ENCODE results near the gene RAB27B.

The RAB27B gene

DNA sequence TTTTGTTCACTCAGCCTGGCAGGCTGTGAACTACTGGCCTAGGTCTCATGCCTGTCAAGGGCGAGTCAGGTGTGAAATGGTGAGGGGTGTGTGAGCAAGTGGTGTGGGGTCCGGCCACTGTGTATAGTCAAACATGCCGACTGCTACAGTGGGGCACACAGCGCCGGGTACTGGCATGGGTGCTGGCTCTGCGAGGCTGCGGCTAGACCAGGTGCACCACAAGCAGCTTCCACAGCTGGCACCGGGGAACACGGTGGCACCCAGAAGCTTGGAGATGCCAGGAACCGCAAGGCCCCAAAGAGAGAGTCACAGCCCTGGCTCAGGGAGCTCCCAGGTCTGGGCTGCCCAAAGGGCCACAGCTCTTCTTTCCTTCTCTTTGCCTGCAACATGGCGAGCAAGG lies 81.3 kb downstream of the RAB27B start:
- no peak for FAIRE-seq
- DNase-seq (ENCODE audit: low spot score) = no peak

DNA sequence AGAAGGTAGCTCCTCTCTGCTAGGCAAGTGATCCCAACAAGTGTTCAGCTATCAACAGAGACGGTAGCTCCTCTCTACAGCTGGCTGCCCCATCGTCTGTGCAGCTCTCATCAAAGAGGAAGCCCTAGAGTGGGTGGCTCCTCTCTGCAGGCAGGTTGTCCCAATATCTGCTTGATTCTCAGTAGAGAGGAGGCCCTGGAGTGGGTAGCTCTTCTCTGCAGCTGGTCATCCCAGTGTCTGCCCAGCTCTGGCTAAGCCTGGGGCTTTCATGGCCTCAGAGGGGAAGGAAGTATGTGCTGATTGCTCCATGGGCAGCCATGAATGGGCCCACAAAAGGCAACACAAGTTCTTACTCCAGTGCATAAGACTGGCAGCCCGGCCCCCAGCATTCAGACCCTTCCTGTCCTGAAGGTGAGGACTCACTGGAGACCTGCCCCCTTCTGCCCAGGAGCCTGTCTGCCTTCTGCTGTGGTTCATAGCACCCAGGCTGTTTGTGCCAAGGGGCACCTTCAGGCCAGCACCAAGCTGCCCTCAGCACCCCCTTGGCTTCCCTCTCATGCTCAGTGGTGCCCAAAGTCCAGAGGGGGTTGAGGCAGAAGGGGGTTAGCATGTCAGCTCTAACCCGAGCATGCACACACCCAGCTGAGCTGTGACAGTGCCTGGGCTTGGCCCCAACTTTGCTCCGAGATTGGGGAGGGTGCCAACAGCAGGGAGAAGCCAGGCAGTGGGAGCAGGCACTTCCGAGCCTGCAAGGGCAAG lies 82.1 kb downstream of the RAB27B start:
- no peak for DNase-seq (ENCODE audit: low spot score)
- FAIRE-seq = no peak

DNA sequence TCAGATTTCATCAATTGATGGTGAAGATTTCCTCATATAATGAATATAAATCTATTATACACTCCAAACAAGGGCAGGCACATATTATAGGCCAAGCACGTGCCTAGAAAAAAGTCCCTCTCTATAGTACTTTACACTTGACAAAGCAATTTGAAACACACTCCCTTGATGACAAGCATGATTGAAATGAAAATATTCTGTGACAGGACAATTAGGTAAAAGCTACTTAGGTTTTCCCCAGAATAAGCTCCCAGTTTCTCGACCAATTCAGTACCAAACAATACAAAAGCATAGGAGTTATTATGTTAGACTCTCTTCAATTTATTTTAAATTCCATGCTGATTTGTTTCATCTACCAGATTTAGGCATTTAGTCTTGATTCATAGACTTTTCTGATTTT lies 83.3 kb downstream of the RAB27B start:
- DNase-seq (ENCODE audit: low spot score) = no peak
- no peak for FAIRE-seq

DNA sequence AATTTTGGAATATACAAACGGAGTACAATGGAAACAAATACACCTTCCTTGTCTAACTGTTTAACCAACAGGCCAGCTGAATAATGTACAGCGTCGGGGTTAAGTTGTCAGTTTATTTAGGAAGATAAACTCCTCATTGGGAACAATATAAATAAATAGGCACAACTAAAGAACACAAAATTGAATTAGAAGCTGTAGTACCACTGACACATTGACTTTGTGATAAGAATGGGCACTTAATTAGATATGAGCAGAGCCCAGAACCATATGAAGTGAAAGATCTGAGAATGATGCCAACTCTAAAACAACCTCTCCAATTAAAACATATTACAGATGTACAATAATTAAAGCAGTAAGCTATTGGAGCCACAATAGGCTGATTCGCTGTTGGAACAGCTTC lies 86.5 kb downstream of the RAB27B start:
- DNase-seq (ENCODE audit: low spot score) (no peak), FAIRE-seq (no peak)

DNA sequence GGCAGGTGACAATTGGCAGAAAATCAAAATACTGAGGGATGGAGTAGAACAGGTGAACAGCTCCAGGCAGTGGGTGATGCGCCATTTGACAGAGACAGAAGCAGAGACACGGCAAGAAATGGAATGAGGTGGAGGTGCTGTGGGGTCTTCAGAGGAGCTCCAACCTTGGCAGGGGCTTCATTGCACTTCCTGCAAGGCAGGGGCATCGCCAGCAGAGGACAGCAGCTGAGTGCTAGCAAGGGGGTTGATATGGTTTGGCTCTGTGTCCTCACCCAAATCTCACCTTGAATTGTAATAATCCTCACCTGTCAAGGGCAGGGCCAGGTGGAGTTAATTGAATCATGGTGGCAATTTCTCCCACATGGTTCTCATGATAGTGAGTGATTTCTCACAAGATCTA lies 88.2 kb downstream of the RAB27B start:
- FAIRE-seq = no peak
- DNase-seq (ENCODE audit: low spot score) = no peak

DNA sequence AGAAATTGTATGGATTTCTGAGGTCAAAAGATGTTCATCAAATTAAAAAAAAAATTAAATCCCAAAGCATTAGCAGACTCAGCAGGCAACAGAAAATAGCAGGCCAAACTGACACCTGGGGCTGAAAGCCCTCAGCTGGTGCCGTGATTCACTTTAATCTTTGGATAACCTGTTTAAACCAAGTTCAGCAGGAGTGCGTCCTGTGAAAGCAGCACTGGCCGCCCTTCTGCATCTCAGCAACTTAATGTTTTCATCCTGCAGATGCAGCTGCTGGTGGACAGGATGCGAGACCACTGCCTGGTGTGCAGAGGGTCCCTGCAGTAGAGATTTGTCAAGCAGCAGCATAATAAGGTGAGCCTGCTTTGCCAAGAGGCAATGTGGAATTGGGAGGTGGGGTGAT lies 89.8 kb downstream of the RAB27B start:
- DNase-seq (ENCODE audit: low spot score) = no peak
- no peak for FAIRE-seq

DNA sequence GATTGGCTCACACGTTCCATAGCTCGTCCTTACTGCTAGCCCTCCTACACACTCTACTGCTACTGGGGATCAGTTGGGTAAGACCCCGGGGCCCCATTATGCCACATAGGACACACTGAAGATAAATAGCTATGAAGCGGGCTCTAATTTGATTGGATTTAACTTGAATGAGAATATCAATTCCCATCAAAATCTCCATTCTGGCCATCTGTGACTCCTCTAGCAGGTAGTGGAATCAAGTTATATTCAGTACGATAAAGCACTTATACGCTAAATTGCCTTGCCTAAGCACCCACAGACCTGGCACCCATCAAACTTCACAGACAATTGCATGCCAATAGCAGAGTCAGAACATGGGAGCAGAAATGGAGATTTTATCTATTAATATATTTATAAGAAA lies 91.1 kb downstream of the RAB27B start:
- no peak for DNase-seq (ENCODE audit: low spot score)
- FAIRE-seq = no peak

DNA sequence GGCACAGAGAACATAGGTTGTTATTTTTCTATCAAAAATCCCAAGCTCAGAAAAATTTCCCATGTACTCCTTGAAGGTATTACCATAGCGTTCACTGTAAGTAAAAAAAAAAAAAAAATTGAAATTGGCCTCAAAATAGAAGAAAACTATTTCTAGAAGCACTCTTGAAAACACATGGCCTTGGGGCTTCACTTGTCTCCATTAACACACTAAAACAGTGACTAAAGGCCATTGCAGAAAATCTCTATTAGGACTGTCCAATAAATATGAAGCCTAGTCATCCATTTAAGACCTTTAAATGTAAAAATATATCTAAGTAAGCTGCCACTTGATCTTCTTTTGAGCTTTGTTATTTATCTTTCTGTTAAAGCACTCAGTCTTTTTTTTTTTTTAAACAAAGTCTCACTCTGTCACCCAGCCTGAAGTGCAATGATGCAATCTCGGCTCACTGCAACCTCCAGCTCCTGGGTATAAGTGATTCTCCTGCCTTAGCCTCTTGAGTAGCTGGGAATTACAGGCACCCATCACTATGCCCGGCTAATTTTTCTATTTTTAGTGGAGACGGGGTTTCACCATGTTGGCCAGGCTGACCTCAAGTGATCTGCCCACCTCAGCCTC lies 95.2 kb downstream of the RAB27B start:
- DNase-seq (ENCODE audit: low spot score) (no peak), FAIRE-seq (no peak)

DNA sequence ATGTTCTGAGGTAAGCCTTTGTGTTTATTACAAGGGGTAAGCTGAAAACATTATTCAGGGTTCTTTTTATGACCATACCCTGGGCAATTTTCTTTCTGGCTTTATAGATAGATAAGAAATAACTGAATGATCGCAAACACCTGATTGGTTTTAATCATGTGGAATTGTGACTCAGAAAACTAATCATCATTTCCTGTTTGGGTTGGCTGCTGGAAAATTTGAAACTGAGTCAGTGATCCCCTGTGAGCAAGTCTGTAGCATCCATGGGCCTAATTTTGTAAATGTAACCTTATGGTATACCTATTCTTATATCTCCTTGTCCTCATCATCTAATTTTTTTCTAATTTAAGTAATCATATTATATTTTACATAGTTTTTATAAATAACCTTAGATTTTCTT lies 96.7 kb downstream of the RAB27B start:
- FAIRE-seq = no peak
- no peak for DNase-seq (ENCODE audit: low spot score)

DNA sequence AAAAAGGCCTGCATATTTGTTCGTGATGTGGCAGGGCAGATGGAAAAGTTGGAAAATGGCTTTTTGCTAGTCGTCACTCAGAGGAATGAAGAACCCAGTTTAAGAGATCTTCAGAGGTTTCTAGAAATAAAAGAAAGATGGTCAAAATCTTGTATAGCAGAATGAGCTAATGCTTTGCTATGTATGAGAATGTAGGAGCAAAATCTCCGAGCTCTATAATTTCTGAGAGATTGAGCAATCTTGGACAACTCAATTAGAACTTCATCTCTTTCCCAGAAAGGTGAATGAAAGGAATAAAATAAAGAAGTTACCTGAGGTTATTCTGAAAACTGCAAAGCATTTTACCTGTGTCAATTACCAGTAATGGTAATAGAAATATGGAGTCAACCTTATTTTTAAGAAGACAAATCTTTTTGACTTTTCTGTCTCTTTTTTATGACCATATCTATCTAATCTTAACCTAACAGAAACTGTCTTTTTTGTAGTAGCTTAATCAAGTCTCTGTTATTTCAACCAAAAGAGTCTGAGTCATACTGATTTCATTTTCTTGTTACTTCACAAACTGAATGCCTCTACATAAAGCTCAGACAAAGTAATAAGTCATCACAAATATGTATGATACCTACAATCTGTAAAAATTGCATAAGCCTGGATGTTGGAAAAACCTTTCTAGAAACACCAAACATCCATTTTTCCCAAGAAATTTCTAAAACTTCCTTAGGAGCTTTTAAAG lies 98.5 kb downstream of the RAB27B start:
- DNase-seq (ENCODE audit: low spot score) = no peak
- FAIRE-seq = no peak

DNA sequence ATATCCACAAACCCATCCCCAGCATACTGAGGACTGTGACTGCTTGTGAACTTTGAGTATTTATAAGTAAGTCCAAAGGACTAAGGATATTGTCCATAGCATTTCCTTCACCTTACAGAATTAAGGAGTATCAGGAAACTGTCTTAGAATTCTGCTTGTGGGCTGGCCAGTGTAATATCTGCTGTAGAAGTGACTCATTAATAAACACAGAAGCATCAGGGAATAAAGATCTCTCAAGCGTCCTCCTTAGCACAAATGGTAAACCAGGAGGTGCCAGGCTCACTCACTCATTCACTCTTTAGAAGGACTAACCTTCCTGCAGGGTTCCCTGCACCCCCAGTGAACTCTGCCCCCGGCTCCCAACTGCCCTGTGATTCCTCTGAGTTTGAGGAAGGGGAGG lies 100.0 kb downstream of the RAB27B start:
- no peak for FAIRE-seq

DNA sequence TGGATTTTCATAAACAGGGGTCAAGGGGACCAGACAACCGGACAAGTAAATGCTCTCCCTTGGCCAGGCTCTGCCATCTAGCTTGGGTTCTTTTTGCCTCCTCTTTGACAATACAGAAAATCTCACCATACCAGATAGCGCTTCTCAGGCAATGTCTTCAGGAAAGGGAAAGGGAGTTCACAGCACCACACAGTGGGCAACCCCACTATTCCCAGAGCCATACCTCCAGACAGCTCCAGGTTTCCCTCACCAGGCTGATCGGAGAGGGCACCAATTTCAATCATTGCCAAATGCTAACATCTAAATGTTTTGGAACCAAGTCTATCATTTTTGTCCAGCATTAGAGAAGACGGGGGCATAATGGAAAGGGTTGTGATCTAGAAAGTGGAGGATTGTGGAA lies 102.9 kb downstream of the RAB27B start:
- FAIRE-seq (no peak), DNase-seq (ENCODE audit: low spot score) (no peak)

More for the DNA sequence above, 100.0 kb downstream of the RAB27B start:
- no peak for DNase-seq (ENCODE audit: low spot score)

DNA sequence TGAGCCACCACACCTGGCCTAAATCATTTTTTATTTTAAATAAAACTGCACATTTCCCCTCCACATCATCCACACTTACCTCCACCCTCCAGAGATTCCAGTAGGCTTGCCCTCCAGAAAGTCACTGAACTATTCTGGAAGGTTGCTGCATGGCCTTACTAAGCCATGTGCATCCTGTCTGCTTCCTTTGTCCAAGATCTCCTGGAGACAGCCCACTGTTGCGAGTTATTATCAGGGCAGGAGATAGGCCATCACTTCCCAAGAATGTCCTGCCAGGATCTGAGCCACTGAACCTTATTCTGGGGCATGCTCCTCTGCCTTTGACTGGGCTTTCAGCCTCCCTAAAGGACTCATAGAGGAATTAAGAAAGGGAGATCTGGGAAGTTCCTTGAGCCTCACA lies 104.2 kb downstream of the RAB27B start:
- DNase-seq (ENCODE audit: low spot score) (no peak), FAIRE-seq (no peak)

DNA sequence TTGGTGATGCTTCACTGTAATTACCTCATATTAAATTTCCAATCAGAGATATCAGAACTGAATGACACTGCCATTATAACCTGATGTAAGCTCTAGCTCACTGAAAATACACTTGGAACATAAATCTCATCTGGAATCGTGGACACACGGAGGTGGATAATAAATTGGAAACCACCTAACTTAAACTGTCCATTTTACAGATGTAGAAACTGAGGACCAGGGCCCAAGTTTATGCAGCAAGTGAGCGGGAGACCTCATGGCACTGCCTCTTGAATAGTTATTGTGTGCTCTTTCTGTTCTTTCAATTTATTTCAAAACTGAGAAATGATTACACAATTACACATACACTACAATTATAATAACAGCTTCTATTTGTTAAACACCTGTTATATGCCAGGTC lies 110.2 kb downstream of the RAB27B start:
- DNase-seq (ENCODE audit: low spot score) (no peak), FAIRE-seq (no peak)

DNA sequence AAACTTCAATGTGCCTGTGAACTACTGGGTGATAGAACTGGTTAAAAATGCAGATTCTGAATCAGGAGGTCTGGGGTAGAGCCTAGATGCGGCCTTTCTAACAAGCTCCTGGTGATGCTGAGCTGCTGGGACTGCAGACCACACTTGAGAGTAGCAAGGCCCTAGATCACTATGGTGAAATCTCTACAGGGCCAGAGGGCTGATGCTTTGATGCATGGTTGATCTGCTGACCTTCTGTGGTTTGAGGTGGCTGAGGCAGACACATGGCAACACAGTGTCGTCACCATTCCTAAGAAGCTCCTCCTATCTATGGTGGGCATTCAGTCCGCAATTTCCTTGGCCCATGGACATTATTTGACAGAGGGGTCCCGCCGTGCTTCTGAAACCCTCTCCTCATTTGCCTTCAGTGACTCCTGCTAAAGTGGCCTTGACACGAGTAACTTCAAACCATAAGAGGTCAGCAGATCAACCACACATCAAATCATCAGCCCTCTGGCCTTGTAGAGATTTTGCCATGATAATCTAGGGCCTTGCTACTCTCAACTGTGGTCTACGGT lies 111.2 kb downstream of the RAB27B start:
- FAIRE-seq (no peak), DNase-seq (ENCODE audit: low spot score) (no peak)

DNA sequence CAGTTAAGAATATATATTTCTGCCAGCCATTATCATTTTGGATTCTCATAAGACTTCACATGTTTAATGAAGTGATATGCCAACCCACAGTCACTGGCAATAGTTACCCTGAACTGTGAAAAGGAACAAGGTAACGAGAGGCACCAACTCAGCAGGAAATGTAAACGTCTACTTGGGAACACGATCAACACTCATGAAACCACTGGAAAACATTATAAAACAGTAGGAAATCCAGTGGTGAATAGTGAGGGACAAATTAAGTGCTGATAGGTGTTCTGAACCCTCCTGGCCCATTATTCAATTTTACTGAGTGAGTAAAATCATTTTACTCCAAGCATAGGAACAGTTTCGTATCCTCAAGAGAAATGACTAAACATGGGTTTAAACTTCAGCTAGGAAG lies 113.9 kb downstream of the RAB27B start:
- FAIRE-seq (no peak), DNase-seq (ENCODE audit: low spot score) (no peak)

DNA sequence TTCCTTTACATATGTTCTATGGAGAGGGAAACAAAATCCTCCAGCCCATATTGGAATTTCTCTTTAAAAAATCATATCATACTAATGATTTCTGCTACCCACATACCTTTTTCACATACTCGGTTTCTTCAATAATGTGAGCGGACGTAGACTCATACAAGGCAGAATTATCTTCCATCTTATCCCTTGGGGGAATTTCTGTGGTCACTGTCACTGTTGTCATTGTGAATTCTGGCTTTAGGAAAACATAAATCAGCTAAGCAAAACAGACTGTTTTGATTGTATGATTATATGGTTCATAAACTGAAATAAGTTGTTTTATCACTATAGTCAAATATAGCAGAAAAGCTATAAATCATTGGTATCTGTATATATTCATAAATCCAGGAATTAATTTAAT lies 114.3 kb downstream of the RAB27B start:
- no peak for FAIRE-seq
- no peak for DNase-seq (ENCODE audit: low spot score)

All from RCC 7860 (cell line).